GM18505 (cell line): ENCODE data around the gene TP53RK.

Experiments used
- ATAC-seq: cut with Tn5 transposase; IDR thresholded peaks from one replicate; pipeline ENCODE4 v1.9.1; 2021; ENCODE audit not compliant: unreplicated experiment
- POLR2A ChIP-seq: IDR thresholded peaks from 4 replicates; pipeline ENCODE4 v1.6.1; 2011; ENCODE audit warnings: borderline replicate concordance; ENCODE audit not compliant: insufficient read depth, insufficient read length; ENCODE audit errors: extremely low read depth

TP53RK gene

GRCh38 chr20:46651091-46651962 lies 37.9 kb downstream of the TP53RK start, which contains the start of gene SLC13A3:
Gene SLC13A3, minus strand, starts transcription at chr20:46651459. Its CDS starts 38 bp downstream, at chr20:46651421.
- no peak for ATAC-seq

DNA sequence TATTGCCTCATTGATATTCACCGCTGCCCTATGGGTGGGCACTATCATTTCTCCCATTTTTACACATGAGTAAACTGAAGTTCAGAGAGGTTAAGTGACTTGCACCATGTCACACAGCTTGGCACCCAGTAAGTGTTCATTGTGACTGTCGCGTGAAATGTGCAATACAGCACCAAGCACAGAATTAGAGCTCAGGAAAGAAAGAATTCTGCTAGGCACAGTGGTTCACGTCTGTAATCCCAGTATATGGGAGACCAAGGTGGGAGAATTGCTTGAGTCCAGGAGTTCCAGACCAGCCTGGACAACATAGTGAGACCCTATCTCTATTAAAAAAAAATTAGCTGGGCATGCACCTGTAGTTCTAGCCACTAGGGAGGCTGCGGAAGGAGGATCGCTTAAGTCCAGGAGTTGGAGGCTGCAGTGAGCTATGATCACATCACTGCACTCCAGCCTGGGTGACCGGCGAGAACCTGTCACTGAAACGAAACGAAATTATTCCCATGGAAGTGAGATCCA lies 38.6 kb downstream of the TP53RK start:
- TF ChIP-seq POLR2A = no peak
- ATAC-seq = no peak

More at GRCh38 chr20:46651091-46651962, 37.9 kb downstream of the TP53RK start, which contains the start of gene SLC13A3:
- TF ChIP-seq POLR2A = no peak

DNA sequence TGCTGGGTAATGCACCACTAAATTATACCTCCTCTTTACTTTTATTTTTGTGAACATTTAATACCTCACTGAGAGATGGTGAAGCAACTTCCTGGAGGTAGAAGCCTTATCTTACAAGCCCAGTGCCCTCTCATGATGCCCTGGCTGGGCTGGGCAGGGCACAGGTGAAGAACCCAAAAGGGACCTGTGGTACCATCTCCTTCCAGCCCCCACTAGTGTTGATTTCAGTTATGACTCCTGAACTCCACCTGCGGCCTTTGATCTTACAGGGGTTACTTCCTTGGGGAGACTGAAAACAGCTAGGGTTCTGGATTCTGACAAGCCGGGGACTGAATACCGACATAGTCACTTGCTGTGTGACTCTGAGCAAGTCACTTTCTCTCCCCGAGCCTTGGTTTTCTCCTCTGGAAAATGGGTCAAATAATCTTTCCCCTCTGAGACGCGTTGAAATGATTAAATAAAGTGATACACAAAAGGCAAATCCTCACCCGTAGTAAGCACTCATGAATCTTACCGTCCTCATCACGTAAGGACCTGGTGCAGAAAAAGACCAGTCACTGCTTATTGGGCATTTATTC lies 39.2 kb downstream of the TP53RK start:
- no peak for TF ChIP-seq POLR2A
- no peak for ATAC-seq

GRCh38 chr20:46649650-46649949 lies 39.6 kb downstream of the TP53RK start:
- no peak for ATAC-seq
- TF ChIP-seq POLR2A = no peak

DNA sequence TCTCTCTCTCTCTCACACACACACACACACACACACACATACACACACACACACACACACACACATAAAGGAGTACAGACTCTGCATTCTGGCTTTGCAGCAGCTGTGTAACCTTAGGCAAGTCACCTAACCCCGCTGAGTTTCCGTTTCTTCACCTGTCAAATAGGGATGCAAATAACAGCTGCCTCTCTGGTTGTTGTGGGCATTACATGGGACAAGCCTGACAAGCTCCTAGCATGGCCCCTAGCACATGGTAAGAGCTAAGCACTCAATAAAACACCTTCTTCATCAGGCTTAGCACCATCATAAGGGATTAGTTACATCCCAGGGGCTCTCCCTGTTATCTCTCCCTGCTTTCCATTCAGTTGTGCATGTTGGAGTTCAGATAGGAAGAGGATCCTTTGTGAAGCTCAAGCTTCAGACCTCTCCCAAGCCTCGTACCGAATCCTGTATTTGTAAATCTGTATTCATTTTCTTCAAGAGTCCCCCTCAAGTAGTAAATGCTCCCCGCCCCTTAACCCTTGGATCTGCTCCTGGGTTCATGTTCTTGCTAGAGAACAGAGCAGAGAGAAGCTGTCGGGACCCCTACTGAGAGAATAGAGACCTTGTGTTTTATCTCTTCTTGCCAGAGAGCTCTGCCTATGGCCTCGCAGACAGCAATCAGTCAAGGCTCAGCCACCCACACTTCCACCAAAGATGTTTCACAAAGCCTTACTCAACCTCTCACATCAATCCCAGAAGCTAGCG lies 40.2 kb downstream of the TP53RK start:
- no peak for TF ChIP-seq POLR2A
- ATAC-seq = no peak

DNA sequence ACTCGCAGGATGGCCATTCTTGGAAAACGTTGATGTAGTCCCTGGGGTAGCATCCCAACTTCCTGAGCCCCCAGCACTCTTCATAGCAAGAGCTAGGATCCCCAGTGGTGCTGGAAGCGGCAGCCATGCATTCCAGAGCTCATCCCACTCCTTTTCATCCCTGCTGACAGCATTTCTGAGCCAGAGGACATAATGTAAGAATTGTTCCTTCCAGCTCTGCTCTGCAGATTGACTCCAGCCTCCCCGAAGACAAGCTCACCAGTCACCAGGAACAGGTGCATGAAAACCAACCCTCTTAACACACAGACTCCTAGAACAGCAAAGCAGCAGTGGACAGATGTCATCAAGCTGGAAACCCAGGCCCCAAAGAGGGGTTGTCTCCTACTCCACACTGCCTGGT lies 41.8 kb downstream of the TP53RK start:
- ATAC-seq = no peak
- no peak for TF ChIP-seq POLR2A

DNA sequence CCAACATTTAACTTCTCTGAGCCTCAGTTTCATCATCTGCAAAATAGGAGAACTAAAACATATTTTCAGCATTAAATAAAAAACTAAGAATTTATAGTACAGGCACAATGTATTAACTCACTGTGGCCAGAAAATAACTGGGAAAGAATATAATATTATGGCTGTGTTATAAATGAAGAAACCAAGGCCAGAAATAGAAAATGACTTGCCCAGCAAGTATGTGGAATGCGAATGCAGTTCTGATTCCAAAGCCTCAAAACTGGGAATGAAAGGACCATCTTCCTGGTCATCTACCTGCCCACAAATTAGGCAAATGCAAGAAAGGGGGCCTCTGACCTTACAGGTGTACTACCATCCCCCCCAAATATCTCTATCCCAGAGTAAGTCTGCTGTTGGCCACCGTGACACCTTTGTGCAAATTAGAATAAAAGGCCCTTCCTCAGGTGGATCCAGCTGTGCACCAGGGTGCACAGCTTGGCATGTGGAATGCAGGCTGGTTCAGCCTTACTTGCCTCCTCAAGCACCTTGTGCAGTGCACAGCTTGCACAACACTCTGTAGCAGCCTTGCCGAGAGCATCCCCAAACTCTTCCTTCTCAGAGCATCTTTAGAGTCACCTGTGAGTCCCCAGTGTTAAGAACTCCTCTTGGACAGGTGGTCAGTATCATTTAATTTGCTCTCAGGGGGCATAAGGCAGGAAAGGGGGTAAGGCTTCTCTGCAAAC lies 42.4 kb downstream of the TP53RK start:
- no peak for TF ChIP-seq POLR2A
- ATAC-seq = no peak

- ATAC-seq = no peak
- TF ChIP-seq POLR2A = no peak
These were observed 43.1 kb downstream of the TP53RK start for GRCh38 chr20:46646122-46646521.

- no peak for TF ChIP-seq POLR2A
- ATAC-seq = no peak
These were observed 44.5 kb downstream of the TP53RK start for GRCh38 chr20:46644733-46645132.

- no peak for TF ChIP-seq POLR2A
- no peak for ATAC-seq
These were observed 45.1 kb downstream of the TP53RK start for GRCh38 chr20:46644160-46644559.

DNA sequence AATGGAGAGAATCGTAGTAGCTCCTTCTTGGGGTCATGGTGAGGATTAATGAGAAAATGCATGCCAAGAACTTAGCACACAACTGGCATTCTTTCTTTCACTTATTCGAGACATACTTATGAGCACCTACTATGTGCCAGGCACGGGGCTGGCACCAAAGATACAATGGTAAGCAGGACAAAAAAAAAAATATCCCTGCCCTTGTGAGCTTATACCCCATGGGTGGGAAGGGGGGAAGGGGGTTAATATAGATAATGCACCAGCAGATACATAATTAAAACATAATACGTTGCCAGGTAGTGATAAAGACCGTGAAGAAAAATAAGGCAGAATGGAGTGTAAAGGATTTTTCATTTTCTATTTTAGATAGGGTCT lies 46.3 kb downstream of the TP53RK start:
- TF ChIP-seq POLR2A = no peak
- no peak for ATAC-seq

GRCh38 chr20:46642265-46642968 lies 46.8 kb downstream of the TP53RK start:
- ATAC-seq = no peak

More at GRCh38 chr20:46642265-46642968, 46.8 kb downstream of the TP53RK start:
- TF ChIP-seq POLR2A = no peak
